Epithelial cell of esophagus (primary cell): ENCODE results near the gene MTF2.

Experiments used
- DNase-seq: peaks from one replicate; pipeline ENCODE4 v3.0.0; 2010; ENCODE audit warnings: low read depth
- H3K4me3 ChIP-seq: 2 replicates; pipeline ENCODE4 v1.5.1; 2011; ENCODE audit warnings: mild to moderate bottlenecking, low read length, control low read depth
- CTCF ChIP-seq: IDR thresholded peaks from 2 replicates; pipeline ENCODE4 v1.5.1; 2011; ENCODE audit warnings: low read depth, mild to moderate bottlenecking, low read length, control low read depth, inconsistent platforms; ENCODE audit not compliant: insufficient read depth; ENCODE audit errors: missing control alignments

The MTF2 gene

GRCh38 chr1:93102142-93102541 lies 23.1 kb downstream of the MTF2 start:
- no peak for DNase-seq
- H3K4me3 ChIP-seq, result no peak overlapping the region
- no peak for TF ChIP-seq CTCF

- H3K4me3 ChIP-seq, result no peak overlapping the region
- no peak for DNase-seq
- no peak for TF ChIP-seq CTCF
Measured at GRCh38 chr1:93106226-93106625, 27.1 kb downstream of the MTF2 start.

GRCh38 chr1:93107395-93107794 lies 28.3 kb downstream of the MTF2 start:
- no peak for TF ChIP-seq CTCF
- H3K4me3 ChIP-seq, result no peak overlapping the region
- DNase-seq, result no peak

- no peak for DNase-seq
- TF ChIP-seq CTCF, result no peak
- H3K4me3 ChIP-seq, result no peak overlapping the region
Measured at GRCh38 chr1:93108335-93108734, 29.3 kb downstream of the MTF2 start.

GRCh38 chr1:93109578-93109977 lies 30.5 kb downstream of the MTF2 start:
- H3K4me3 ChIP-seq, result no peak overlapping the region
- no peak for TF ChIP-seq CTCF
- no peak for DNase-seq

GRCh38 chr1:93111065-93111464 lies 32.0 kb downstream of the MTF2 start:
- no peak for TF ChIP-seq CTCF
- H3K4me3 ChIP-seq, result no peak overlapping the region
- no peak for DNase-seq

- DNase-seq, result no peak
- H3K4me3 ChIP-seq, result no peak overlapping the region
- no peak for TF ChIP-seq CTCF
Measured at GRCh38 chr1:93111561-93111960, 32.5 kb downstream of the MTF2 start.
